CD4-positive, alpha-beta T cell treated with Interleukin-6 for 4 hours (primary cell): ENCODE measurements around the gene TCEA2.
"Not testable (repeated sequence)": the region's sequence is repeated elsewhere in the genome, so short reads cannot be mapped to it uniquely, and the experiment has no call there.

Experiments used
- DNase-seq: peaks from one replicate; pipeline ENCODE4 v3.0.0-alpha.2; 2020; ENCODE audit warnings: mixed read lengths

TCEA2 gene

DNA sequence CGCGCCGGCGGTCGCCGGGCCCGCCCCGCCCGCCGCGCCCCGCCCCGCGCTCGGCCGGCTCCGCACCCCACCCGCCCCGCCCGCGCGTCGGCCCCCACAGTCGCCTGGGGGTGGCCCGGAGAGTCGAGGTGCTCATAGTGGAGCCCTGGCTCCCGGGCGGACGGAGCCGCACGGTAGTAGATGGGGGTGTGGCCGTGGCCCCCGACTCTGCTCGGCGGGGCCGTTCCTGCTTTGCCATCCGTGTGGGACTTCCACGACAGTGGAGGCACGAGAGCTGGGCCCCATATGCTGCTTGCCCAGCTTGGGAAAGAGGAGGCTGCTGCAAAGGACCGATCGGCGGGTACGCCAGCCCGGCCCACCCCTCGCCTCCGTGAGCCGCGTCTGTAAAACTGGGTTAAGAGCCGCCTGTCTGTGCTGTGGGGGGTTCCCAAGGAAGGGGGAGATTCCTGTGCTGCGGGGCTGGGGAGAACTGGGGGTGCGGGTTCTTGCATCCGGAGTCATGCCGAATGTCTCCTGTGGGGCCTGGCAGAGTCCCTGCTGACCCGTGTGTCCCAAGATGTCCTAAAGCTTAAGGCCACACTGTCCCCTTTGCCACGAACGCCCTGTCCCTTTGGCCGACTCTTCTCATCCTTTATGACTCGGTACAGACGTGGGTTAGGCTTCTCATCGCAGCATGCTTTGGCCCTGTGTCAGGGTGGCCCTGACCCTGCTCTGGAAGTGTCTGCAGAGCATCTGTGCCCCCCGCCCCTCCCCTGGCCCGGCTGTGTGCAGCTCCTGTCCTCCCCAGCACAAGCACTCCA lies 17.2 kb downstream of the TCEA2 start, which contains the start of gene OPRL1:
Gene OPRL1, plus strand, starts transcription at position 70 of the 800 bp plus-strand sequence. CDS start 12,639 bp downstream, outside the sequence.
- DNase-seq: no peak

DNA sequence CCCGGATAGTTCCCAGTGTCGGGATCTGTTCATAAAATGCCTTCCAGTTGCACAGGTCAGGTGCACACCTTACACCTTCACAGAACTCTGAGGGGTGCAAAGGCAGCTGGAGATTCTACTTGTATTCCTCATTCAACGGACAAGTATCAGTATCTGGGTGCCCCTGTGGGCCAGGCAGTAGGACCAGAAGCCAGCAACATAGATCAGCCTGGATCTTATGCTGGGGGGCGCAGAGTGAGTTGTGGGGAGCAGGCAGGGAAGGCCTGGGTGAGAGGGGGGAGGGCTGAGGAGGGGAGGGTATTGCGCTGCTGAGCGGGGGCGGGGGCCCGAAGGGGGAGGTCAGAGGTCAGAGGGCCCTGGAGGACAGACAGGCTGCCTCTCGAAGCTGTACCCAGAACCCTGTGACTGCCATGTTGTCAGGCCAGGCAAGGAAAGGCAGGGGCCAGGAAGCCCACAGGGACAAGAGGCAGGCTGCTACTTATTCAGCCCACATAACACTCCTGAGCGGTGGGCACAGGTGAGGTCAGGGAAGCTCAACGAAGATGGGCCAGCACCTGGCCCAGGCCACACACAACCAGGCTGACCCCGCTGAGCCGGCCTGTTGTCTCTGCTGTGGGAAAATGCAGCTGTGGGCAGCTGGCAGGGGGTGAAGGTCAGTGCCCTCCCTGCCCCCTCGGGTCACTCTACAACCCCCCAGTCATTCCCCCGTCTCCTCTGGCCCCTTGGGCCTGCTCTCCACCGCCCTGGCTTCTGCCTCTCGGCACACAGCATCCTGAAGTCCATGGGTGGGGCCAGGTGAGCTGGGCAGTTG lies 18.0 kb downstream of the TCEA2 start:
- no peak for DNase-seq

DNA sequence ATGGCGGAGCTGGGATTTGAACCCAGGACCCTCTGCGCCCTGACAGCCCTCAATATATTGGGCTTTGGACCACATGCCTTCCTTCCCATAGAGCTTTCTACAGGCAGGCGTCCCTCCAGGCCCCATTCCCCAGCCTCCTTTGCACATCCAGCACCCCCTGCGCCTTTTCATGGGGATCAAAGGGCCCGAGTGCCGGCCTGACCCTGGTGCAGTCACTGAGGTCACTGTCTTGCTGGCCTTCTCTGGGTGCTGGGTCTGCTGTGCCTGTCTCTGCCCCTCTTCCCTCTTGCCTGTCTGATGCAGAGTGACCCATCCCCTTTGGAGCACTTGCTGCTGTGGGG lies 18.6 kb downstream of the TCEA2 start:
- no peak for DNase-seq

DNA sequence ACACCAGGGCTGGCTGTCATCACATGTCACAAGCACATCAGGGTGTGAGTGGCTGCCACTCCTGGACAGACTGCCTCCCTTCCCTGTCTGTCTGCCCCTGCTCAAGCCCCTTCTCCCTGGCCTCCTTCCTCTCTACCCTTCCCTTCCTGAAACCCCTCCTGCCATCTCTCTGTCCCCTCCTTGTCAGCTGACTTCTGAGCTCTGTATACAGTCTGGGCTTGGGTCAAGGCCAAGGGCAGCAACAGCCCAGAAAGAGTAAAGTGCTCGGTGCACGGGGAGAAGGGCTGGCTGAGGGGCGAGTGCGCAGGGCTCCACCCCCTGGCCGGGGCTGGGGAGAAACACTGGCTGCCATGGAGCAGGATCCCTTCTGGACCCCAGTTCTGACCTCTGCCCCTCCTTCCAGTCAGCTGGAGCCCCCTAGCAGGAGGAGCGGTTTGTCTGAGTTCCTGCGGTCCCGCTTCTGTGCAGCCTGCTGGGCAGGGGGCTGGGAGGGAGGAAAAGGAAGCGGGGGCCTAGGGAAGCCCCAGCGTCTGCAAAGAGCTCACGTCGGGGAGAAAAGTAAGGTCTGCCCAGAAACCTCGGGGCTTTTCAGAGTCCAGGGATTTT lies 19.2 kb downstream of the TCEA2 start:
- no peak for DNase-seq

DNA sequence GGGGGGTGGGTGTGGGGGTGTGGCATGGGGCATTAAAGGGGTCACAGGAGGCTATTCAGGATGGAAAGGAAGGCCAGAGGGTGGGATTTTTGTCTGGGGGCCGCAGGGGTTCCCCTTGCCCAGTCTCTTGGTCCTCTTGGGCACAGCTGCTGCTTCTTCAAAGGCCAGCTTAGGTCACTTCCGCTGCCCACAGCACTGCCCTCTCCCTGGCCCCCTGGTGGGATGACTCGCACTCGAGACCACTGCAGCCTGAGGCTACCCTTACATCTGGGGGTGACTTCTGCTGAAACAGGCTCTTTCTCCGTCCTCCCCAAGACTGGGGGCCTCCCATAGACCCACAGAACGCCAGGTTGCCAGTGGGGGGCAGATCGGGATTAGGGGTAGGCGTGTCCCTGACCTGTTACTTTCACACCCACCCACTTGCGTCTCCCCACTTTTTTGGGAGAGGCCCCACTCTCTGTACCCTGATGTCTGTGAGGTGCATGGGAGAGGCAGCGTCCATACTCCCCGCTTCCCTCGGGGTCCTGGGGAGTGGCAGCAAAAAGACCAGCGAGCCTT lies 19.9 kb downstream of the TCEA2 start:
- no peak for DNase-seq

DNA sequence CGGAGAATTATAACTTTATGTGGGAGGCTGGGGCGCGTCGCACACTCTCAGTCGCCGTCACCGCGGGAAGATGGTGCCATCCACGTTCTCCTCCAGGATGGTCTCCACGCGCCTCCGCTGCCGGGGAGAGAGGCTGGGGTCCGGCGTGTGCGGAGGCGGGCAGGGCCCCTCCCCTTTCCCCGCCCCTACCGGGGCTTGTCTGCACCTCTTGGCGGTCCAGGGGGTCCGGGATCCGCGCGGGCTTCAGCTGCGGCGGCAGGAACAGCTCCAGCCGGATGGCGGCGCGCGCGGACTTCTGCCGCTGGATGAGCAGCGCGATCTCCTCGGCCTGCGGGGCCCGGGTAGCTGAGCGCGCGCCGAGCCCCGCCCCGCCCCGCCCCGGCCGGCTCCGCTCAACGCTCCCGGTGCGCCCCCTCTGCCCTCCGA lies 20.4 kb downstream of the TCEA2 start:
- DNase-seq: peak; percentile 81

DNA sequence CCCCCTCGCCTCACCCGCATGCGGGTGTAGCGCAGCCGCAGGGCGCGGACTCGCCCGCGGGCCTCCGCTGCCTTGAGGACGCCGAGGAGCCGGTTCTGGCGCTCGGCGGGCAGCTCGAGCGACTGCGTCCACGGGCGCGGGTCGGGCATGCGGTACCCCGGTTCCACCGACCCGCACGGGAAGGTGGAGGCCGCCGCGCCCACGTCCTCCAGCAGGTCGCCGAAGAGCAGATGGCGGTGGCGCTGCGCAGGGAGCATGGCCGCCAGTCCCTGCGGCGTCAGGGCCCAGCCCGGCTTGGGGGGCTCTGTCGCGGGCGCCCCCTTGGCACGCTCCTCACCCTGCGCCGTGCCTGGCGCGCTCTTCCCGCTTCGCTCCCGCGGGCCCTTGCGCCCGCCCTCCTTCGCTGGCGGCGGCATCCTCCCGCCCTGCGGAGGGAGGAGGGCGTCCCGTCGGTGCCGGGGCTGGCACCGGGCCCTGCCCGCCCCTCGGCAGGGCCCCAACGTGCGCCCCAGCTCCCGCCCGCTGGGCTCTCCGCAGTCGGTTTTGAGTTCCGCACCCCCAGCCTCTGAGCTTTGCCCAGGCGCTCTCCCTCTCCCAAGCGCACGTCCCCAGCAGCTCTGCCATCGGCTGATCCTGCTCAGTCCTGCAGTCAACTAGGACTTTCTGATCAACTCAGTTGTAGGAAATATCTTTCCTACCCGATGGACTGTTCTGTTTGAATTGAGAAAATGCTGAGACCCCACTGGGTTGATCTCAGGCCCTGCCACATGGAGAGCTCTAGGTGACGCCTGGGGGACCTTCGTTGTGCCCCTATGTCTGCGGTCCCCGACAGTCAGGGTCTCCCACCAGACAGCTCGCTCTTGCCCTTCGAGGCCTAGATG lies 21.0 kb downstream of the TCEA2 start, which contains the start of gene LKAAEAR1:
Gene LKAAEAR1, minus strand, starts transcription at position 595 of the 881 bp plus-strand sequence. Its CDS starts 179 bp downstream, at position 416.
- no peak for DNase-seq

DNA sequence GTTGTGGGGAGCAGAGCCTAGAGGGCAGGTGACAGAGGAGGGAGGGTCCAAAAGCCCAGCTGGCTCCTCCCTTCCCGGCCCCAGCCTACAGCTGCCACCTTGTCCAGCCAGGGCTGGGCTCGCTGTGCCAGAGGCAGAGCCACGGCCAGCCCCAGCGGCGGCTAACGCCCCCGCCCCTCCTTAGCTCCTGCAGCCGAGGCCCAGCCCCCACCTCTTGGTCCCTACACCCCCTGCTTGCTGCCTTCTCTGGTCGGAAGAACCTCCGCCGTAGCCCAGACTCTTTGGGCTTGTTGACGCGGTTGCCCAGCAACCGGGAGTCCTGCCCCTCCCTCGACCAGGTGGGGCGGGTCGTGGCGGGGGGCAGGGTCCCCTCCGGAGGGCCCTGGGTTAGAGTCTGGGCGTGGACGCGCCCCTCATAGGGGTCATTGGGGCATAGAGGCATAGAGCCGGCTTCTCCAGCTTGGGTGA lies 21.7 kb downstream of the TCEA2 start:
- DNase-seq: no peak

DNA sequence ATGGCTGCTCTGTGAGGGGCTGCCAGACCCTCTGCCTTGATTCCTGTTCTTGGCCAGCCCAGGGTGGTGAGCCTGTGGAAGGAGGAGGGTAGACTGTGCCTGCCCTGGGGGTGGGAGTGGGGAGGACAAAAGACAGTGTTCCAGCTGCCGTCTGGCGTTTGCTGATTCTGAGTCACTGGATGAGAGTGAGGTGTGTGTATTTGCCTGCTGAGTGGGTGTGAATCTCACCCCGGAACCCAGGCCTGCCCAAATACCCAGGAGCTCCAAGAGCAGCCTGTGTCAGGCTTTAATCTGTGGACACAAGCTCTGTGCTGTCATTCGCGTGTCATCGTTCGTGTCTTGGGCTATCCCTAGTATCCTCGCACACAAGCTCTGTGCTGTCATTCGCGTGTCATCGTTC lies 23.8 kb downstream of the TCEA2 start:
- DNase-seq: no peak

DNA sequence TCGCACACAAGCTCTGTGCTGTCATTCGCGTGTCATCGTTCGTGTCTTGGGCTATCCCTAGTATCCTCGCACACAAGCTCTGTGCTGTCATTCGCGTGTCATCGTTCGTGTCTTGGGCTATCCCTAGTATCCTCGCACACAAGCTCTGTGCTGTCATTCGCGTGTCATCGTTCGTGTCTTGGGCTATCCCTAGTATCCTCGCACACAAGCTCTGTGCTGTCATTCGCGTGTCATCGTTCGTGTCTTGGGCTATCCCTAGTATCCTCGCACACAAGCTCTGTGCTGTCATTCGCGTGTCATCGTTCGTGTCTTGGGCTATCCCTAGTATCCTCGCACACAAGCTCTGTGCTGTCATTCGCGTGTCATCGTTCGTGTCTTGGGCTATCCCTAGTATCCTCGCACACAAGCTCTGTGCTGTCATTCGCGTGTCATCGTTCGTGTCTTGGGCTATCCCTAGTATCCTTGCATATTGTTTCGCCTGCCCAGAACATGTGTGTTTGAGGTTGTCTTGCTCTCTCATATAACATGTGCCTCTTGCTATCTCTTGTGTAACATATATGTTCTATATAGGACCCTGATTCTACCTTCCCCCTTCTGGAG lies 24.3 kb downstream of the TCEA2 start:
- DNase-seq: not testable (repeated sequence)

DNA sequence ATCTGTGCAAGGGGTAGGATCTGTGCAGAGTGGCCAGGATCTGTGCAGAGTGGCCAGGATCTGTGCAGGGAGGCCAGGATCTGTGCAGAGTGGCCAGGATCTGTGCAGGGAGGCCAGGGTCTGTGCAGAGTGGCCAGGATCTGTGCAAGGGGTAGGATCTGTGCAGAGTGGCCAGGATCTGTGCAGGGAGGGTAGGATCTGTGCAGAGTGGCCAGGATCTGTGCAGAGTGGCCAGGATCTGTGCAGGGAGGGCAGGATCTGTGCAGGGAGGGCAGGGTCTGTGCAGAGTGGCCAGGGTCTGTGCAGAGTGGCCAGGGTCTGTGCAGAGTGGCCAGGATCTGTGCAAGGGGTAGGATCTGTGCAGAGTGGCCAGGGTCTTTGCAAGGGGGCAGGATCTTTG lies 25.6 kb downstream of the TCEA2 start:
- DNase-seq: not testable (repeated sequence)

DNA sequence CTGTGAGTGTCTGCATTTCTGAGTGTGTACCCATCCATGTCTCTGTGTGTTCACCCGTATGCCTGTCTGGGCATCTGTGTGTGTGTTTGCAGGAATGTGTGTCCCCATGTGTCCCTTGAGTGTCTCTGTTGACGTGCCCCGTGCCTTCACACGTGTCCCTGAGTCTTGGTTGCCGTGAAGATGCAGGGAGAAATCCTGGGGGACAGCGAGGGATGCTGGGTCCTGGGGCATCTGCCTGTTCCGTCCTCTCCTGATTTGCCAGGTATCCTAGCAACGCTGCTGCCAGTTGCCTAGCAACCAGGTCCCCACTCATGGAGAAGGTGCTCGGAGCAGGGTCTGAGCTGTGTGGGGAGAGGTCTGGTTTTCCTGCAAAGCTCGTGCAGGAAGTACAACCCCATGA lies 27.2 kb downstream of the TCEA2 start:
- no peak for DNase-seq

DNA sequence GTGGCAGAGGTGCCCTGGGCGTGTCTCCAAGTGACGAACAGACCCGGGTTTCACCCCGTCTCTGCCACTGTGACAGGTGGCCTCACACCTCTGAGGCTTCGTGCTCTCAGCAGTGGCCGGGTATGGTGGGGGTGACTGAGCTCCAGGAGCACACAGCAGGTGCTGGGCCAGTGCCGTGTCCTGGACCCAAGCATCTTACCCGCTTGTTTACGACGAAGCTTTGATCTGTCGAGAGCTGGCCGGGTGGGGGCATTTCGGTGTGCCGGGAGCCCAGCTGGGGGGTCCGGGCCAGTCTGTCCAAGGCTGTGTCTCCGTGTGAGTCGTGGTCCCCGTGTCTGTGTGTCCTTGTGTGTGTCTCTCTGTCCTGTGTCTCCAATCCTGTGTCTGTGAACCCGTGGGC lies 28.3 kb downstream of the TCEA2 start:
- DNase-seq: no peak

DNA sequence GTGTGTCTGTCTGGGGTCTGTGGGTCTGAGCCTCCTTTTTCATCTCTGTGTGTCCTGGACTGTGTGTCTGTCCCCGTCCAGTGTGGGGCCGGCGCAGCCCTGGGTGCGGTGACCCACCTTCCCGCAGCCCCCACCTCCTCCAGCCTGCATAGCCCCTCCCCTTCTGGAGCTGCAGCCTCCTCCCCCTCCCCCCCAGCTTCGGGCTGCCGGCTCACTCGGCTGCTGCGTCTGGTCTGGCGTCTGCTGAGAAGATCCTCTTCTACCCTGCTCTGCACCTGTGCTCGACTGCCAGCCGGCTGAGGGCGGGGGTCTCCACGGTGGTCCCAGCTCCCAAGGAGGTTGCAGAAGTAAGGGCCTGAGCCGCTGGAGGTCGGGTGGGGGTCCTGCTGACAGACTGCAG lies 28.8 kb downstream of the TCEA2 start:
- DNase-seq: no peak

DNA sequence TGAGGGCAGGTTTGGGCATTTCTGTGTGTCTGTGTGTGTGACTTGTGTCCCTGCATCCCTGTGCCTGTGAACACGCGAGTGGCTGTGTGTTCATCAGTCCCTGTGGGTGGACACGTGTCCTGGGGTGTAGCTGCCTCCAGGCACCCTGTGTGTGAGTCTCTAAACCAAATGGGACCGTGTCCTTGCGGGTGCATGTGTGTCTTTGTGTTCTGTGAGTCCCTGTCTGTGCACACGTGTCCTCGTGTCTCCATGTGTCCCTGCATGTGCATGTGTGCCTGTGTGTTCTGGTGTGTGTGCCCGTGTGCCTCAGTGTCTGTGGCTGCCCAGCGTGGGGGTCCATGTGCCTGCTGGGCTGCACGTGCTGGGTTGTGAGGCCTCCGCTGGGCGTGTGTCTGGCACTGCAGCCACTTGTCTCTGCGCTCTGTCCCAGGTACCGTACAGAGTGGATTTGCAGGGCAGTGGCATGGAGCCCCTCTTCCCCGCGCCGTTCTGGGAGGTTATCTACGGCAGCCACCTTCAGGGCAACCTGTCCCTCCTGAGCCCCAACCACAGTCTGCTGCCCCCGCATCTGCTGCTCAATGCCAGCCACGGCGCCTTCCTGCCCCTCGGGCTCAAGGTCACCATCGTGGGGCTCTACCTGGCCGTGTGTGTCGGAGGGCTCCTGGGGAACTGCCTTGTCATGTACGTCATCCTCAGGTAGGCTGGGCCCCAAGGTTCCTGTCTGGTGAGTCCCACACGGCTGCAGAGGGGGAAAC lies 29.4 kb downstream of the TCEA2 start:
- DNase-seq: no peak

DNA sequence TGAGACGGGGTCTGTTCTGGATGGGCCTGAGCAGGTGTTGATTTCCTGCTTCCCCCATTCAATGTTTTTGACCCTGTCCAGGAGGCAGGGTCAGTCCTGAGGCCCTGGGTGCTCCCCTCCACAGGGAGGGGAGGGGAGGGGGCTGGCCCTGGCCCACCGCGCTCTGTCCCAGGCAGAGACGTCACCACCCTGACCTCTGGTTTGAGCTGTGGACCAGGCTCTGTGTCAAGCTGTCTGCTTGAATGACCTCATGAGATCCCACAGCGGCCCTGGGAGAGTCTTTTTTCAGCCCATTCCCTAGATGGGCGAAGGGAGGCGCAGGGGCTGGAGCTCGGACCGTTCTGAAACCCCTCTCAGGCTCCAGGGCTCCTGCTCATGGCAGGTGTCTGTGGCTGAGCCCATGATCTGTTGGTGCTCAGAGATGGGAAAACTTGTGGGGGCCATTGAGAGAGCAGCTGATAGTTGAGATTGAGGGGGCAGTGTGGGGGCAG lies 30.1 kb downstream of the TCEA2 start:
- DNase-seq: no peak

DNA sequence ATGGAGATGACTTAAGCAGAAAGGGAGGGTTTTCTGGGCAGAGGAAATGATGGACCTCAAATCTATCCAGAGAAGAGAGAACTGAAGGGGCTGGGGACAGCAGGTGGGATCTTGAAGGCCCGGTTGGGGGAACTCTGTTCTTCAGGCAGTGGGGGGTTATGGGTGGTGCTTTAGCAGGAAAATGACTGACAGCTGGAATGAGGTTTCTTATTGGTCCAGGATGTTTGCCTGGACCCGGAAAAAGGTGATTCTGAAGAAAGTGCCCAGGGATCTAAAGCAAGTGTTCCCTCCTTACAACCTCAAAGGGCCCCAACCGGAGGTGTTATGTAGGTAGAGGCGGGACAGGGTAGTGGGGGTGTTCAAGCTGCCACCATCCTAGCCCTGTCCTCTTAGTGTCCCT lies 32.5 kb downstream of the TCEA2 start:
- no peak for DNase-seq

DNA sequence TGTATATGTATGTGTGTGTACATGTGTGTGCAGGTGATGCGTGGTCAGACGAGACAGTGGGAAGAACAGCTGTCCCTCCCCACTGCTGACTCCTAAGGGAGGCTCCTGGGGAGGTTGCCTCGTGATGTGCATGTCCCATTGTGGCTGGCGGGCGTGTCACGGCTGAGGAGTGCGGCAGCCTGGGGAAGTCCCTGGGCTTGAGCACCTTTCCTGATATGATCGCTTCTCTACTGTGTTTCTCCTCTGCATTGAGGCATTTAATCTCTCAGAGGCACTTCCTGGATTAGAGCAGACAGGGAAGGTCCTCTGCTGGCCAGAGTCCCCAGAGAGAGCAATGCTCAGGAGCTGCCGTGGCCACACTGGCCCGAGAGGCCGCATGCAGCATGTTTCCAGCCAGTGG lies 32.9 kb downstream of the TCEA2 start:
- no peak for DNase-seq

DNA sequence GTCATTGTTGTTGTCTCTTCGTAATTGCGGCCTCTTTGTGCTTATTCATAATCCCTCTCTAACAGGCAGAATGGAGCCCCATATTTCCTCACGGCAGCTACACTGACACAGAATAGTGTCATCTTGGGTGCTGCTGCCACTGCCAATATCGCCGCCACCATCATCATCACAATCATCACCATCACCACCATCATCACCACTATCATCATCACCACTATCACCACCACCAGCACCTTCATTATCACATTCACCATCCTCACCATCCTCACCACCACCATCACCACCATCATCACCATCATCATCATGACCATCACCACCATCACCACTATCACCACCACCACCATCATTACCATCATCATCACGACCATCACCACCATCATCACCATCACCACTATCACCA lies 33.5 kb downstream of the TCEA2 start:
- no peak for DNase-seq

DNA sequence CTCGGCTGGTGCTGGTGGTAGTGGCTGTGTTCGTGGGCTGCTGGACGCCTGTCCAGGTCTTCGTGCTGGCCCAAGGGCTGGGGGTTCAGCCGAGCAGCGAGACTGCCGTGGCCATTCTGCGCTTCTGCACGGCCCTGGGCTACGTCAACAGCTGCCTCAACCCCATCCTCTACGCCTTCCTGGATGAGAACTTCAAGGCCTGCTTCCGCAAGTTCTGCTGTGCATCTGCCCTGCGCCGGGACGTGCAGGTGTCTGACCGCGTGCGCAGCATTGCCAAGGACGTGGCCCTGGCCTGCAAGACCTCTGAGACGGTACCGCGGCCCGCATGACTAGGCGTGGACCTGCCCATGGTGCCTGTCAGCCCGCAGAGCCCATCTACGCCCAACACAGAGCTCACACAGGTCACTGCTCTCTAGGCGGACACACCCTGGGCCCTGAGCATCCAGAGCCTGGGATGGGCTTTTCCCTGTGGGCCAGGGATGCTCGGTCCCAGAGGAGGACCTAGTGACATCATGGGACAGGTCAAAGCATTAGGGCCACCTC lies 35.5 kb downstream of the TCEA2 start:
- no peak for DNase-seq
